Stomach (tissue), 9 donors: ENCODE measurements around the gene HTATSF1. TPM values are rescaled to one million over a fixed set of nuclear protein-coding genes. Genes with fewer than 3 reads are reported as not detected.

Experiments used
- DNase-seq, 2 donors: peaks; one replicate each; pipeline versions ENCODE4 v3.0.0 to v3.0.0-alpha.2; 2013 to 2019
- H3K27ac ChIP-seq, 5 donors: fragments of 200-600 bp in 4 of 5; sonication (generic) in 4 of 5; one replicate each; pipeline ENCODE4 v1.5.1; 2013 to 2019; ENCODE audit warnings: mild to moderate bottlenecking in 1 of 5, moderate library complexity in 1 of 5
- H3K27me3 ChIP-seq, 3 donors: fragments of 200-600 bp; sonication (generic); one replicate each; pipeline ENCODE4 v1.5.1; 2017 to 2019; ENCODE audit warnings: mixed run types in 1 of 3
- H3K36me3 ChIP-seq, 4 donors: fragments of 200-600 bp; sonication (generic); 1 replicate in 3 of 4; 2 replicates in 1 of 4; pipeline ENCODE4 v1.5.1; 2016 to 2019
- H3K4me1 ChIP-seq, 4 donors: fragments of 200-600 bp; sonication (generic); one replicate each; pipeline ENCODE4 v1.5.1; 2016 to 2019
- H3K4me3 ChIP-seq, 4 donors: fragments of 200-600 bp; sonication (generic) in 3 of 4; one replicate each; pipeline ENCODE4 v1.5.1; 2016 to 2019; ENCODE audit warnings: mild to moderate bottlenecking in 1 of 4
- H3K9me3 ChIP-seq, 4 donors: fragments of 200-600 bp; sonication (generic); one replicate each; pipeline ENCODE4 v1.5.1; 2016 to 2019
- EP300 ChIP-seq: sonication (generic); formaldehyde crosslinking; IDR thresholded peaks from one replicate; pipeline ENCODE4 v1.6.1; 2017; ENCODE audit warnings: antibody characterized with exemption
- POLR2A ChIP-seq, 4 donors: fragments of 450-650 bp; IDR thresholded peaks; one replicate each; pipeline ENCODE4 v1.6.1; 2016; ENCODE audit warnings: antibody characterized with exemption in 4 of 4, control low read depth in 2 of 4, mild to moderate bottlenecking in 1 of 4, moderate library complexity in 1 of 4
- POLR2AphosphoS5 ChIP-seq, 3 donors: sonication (generic); formaldehyde crosslinking; IDR thresholded peaks; one replicate each; pipeline ENCODE4 v1.6.1; 2016; ENCODE audit warnings: antibody characterized with exemption in 3 of 3
- WGBS, 5 donors: extraction: QIAGEN DNeasy Blood & Tissue Kit in 3 of 5; methylation state at CpG; one replicate each; pipeline versions ENCODE4 v1.1.5 to v1.1.7; 2013 to 2018; 5-methylcytosine and 5-hydroxymethylcytosine counted together
- intact Hi-C: fragments of 100-400 bp; cut with DNase I; formaldehyde crosslinking; loops from one replicate; pipeline ENCODE4 v1.15.1; 2023; ENCODE audit warnings: low total_unique reads
- polyA plus RNA-seq, 3 donors: library from polyadenylated mRNA; stranded (reverse); fragments of 200-250 nt; gene quantifications; one replicate each; pipeline ENCODE4 v1.2.3, GENCODE V29; 2013
- total RNA-seq, 5 donors: library from RNA; depleted of rRNA; stranded (reverse); fragments of >200 nt; gene quantifications; one replicate each; pipeline versions ENCODE4 v1.1.0 to v1.2.3, GENCODE V29; 2014 to 2016
- TF ChIP-seq, protein P1 (sequence below), 7 experiments: fragments of 450-650 bp in 4 of 7; fragments of 200-600 bp in 3 of 7; sonication (generic) in 3 of 7; IDR thresholded peaks; one replicate each; pipeline ENCODE4 v1.5.1; 2016 to 2019; ENCODE audit warnings: antibody characterized with exemption in 7 of 7, control low read depth in 2 of 7, mild to moderate bottlenecking in 1 of 7
- donor health status: healthy with polysubstance abuse.
- donor health status: Bipolar disorder and iron deficiency.
- donor health status: healthy.

Gene HTATSF1
- total and polyA plus RNA-seq, 8 donors = 18.3 to 77.0 (median 39.3) TPM

DNA sequence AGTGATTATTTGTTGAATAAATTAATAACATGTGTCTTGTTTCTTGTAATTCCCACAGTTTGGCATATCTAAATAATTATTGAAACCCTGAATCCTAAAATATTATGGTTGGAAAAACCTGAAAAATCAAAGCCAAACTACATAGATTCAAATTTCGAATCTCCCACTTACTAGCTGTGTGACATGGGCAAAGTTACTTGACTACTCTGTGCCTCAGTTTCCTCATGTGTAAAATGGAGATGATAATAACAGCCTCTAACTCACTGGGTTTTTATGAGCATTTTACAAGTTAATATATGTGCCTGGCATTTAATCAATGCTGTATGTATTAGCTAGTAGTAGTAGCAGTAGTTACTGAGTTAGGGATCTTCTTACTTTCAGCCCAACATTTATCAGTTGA, 44.3 kb upstream of the HTATSF1 start:
- no peaks in the 10 kb centered on the region for H3K4me1 ChIP-seq
- intact Hi-C loops = no loop called here
- H3K36me3 ChIP-seq = no peaks in the 10 kb centered on the region
- H3K27ac ChIP-seq = no peak overlapping the region
- TF ChIP-seq POLR2AphosphoS5 (IDR thresholded peaks at IDR 0.05) = no peak
- TF ChIP-seq, protein P1, sequence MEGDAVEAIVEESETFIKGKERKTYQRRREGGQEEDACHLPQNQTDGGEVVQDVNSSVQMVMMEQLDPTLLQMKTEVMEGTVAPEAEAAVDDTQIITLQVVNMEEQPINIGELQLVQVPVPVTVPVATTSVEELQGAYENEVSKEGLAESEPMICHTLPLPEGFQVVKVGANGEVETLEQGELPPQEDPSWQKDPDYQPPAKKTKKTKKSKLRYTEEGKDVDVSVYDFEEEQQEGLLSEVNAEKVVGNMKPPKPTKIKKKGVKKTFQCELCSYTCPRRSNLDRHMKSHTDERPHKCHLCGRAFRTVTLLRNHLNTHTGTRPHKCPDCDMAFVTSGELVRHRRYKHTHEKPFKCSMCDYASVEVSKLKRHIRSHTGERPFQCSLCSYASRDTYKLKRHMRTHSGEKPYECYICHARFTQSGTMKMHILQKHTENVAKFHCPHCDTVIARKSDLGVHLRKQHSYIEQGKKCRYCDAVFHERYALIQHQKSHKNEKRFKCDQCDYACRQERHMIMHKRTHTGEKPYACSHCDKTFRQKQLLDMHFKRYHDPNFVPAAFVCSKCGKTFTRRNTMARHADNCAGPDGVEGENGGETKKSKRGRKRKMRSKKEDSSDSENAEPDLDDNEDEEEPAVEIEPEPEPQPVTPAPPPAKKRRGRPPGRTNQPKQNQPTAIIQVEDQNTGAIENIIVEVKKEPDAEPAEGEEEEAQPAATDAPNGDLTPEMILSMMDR (IDR thresholded peaks at IDR 0.05) = no peak
- no peak for TF ChIP-seq POLR2A (IDR thresholded peaks at IDR 0.05)
- no peak for TF ChIP-seq EP300
- 58 to 95% (median 68%) methylated on average over 1 of the region's 1 CpG for WGBS, 5 donors
- H3K9me3 ChIP-seq = no peaks in the 10 kb centered on the region
- no peak for DNase-seq
- H3K27me3 ChIP-seq = no peaks in the 10 kb centered on the region
- H3K4me3 ChIP-seq = no peak overlapping the region

DNA sequence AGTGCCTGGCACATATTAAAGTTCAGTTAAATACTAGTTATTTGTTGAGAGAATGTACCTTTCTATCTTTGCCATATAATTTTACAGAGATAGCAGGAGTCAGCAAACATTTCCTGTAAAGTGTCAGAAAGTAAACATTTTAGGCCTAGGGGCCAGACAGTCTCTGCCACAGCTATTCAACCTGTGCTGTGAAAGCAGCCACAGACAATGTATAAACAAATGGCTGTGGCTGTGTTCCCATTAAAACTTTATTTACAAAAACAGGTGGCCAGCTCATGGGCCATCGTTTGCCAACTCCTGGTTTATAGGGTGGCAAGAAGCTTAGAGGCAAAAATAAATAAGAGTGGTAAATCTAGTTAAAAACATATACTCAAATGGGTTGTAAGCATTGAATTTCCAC, 43.6 kb upstream of the HTATSF1 start:
- intact Hi-C loops = no loop called here
- H3K36me3 ChIP-seq = no peaks in the 10 kb centered on the region
- no peaks in the 10 kb centered on the region for H3K9me3 ChIP-seq
- no peaks in the 10 kb centered on the region for H3K4me1 ChIP-seq
- WGBS, 5 donors = 19 to 23% (median 21%) methylated on average over 1 of the region's 1 CpG
- no peak overlapping the region for H3K27ac ChIP-seq
- no peak for DNase-seq
- H3K4me3 ChIP-seq = no peak overlapping the region
- H3K27me3 ChIP-seq = no peaks in the 10 kb centered on the region
- TF ChIP-seq POLR2A (IDR thresholded peaks at IDR 0.05) = no peak
- no peak for TF ChIP-seq POLR2AphosphoS5 (IDR thresholded peaks at IDR 0.05)
- TF ChIP-seq EP300 = no peak
- TF ChIP-seq, protein P1 (IDR thresholded peaks at IDR 0.05) = no peak

DNA sequence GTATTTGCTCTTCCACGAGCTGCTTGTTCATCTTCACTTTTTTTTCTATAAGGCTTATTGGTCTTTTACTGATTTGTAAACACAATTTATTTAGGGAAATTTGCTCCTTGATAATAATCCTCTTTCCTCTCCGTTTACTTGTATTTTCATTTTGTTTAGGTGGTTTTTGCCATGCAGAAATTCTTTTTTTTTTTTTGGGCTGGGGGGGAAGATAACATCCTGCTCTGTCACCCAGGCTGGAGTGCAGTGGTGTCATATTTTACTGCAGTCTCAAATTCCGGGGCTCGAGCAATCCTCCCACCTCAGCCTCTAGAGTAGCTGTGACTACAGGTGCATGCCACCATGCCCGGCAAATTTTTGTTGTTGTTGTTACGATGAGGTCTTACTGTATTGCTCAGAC, 41.3 kb upstream of the HTATSF1 start:
- no peak for DNase-seq
- Histone ChIP-seq H3K36me3 (no peaks in the 10 kb centered on the region), H3K9me3 (no peaks in the 10 kb centered on the region), H3K27ac (no peak overlapping the region), H3K4me1 (no peaks in the 10 kb centered on the region), H3K4me3 (no peak overlapping the region), H3K27me3 (no peaks in the 10 kb centered on the region)
- 68 to 83% (median 76%) methylated on average over 6 of the region's 6 CpGs for WGBS, 5 donors
- intact Hi-C loops = no loop called here
- no peak for TF ChIP-seq POLR2A (IDR thresholded peaks at IDR 0.05)
- TF ChIP-seq, protein P1 (IDR thresholded peaks at IDR 0.05) = no peak
- no peak for TF ChIP-seq EP300
- no peak for TF ChIP-seq POLR2AphosphoS5 (IDR thresholded peaks at IDR 0.05)

DNA sequence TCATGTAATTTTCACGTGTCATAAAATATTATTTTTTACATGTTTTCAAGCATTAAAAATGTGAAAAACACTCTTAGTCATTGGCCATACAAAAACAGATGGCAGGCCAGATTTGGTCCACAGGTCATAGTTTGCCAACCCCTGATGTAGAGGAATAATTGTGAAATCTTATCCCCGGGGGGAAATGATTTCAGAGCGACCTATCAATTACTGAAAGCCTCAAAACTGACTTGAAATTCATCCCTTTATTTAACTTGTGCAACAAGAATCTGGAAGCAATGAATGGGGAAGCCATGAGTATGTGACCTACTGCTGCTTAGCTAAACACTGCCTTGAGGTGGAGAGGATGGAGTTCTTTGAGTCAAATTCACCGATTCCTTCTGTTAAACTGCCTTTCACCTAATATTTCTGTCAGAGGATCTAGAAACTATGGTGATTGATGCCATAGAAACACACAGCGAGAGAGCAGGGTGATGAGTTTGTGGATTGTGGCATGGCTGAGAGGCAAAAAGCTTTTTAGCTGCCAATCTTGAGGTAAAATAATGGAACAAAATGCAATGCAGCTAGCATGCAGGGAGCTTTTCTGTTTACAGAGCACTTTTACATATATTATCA, 40.0 kb upstream of the HTATSF1 start:
- 49 to 74% (median 55%) methylated on average over 5 of the region's 5 CpGs for WGBS, 5 donors
- no peaks in the 10 kb centered on the region for H3K36me3 ChIP-seq
- intact Hi-C loops = no loop called here

More for the DNA sequence above, 40.0 kb upstream of the HTATSF1 start:
- H3K4me3 ChIP-seq = no peak overlapping the region
- DNase-seq = no peak
- TF ChIP-seq EP300 (no peak), POLR2A (IDR thresholded peaks at IDR 0.05) (no peak), POLR2AphosphoS5 (IDR thresholded peaks at IDR 0.05) (no peak)
- TF ChIP-seq, protein P1 (IDR thresholded peaks at IDR 0.05) = no peak
- no peak overlapping the region for H3K27ac ChIP-seq
- no peaks in the 10 kb centered on the region for H3K27me3 ChIP-seq
- no peaks in the 10 kb centered on the region for H3K4me1 ChIP-seq
- H3K9me3 ChIP-seq = no peaks in the 10 kb centered on the region
